WERI-Rb-1 (cell line): ENCODE data around the gene RXFP4.
"Not testable (repeated sequence)": the region's sequence is repeated elsewhere in the genome, so short reads cannot be mapped to it uniquely, and the experiment has no call there.

ENCODE experiments used
- DNase-seq: peaks from one replicate; pipeline ENCODE4 v3.0.0-alpha.2; 2020
- H3K27ac ChIP-seq: fragments of 250-450 bp; sonication (Bioruptor Pico); 2 replicates; pipeline ENCODE4 v1.5.1; 2020; ENCODE audit warnings: mild to moderate bottlenecking, moderate library complexity
- H3K27me3 ChIP-seq: fragments of 250-450 bp; sonication (Bioruptor Pico); 2 replicates; pipeline ENCODE4 v1.5.1; 2021; ENCODE audit warnings: mild to moderate bottlenecking, low read depth, moderate library complexity; ENCODE audit not compliant: insufficient read depth, severe bottlenecking
- H3K36me3 ChIP-seq: fragments of 250-450 bp; sonication (Bioruptor Pico); 2 replicates; pipeline ENCODE4 v1.5.1; 2020; ENCODE audit warnings: mild to moderate bottlenecking, moderate library complexity
- H3K4me3 ChIP-seq: 2 replicates; pipeline ENCODE4 v1.5.1; 2011; ENCODE audit warnings: low read depth, mild to moderate bottlenecking, control low read depth, low read length
- H3K9me3 ChIP-seq: fragments of 250-450 bp; sonication (Bioruptor Pico); 2 replicates; pipeline ENCODE4 v1.5.1; 2021; ENCODE audit warnings: mild to moderate bottlenecking, moderate library complexity; ENCODE audit not compliant: severe bottlenecking
- TF ChIP-seq, protein P1 (sequence below): IDR thresholded peaks from 2 replicates; pipeline ENCODE4 v1.5.1; 2011; ENCODE audit warnings: low read depth, mild to moderate bottlenecking, control low read depth, inconsistent platforms, low read length

RXFP4 gene

DNA sequence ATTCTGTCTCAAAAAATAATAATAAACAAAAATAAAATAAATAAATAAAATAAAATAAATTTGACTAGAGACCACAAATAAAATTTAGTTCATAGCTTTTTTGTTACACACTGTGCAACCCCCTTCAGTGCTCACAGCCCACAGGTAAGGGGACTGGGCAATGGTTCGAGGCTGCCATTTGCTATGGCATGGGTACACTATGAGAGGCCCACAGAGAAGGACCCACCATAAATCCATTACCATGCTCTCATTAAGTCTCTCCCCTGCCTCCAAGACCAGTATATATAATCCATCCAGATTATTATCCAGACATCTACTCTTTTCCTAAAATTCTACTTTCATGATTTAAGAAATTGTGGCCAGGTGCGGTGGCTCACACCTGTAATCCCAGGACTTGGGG, 21.6 kb upstream of the RXFP4 start:
- Histone ChIP-seq H3K27me3 (no peaks in the 10 kb centered on the region), H3K9me3 (no peaks in the 10 kb centered on the region), H3K36me3 (peaks cover 98% of the 10 kb centered on the region), H3K27ac (no peak overlapping the region), H3K4me3 (no peak overlapping the region)
- no peak for DNase-seq
- TF ChIP-seq, protein P1, sequence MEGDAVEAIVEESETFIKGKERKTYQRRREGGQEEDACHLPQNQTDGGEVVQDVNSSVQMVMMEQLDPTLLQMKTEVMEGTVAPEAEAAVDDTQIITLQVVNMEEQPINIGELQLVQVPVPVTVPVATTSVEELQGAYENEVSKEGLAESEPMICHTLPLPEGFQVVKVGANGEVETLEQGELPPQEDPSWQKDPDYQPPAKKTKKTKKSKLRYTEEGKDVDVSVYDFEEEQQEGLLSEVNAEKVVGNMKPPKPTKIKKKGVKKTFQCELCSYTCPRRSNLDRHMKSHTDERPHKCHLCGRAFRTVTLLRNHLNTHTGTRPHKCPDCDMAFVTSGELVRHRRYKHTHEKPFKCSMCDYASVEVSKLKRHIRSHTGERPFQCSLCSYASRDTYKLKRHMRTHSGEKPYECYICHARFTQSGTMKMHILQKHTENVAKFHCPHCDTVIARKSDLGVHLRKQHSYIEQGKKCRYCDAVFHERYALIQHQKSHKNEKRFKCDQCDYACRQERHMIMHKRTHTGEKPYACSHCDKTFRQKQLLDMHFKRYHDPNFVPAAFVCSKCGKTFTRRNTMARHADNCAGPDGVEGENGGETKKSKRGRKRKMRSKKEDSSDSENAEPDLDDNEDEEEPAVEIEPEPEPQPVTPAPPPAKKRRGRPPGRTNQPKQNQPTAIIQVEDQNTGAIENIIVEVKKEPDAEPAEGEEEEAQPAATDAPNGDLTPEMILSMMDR = no peak

DNA sequence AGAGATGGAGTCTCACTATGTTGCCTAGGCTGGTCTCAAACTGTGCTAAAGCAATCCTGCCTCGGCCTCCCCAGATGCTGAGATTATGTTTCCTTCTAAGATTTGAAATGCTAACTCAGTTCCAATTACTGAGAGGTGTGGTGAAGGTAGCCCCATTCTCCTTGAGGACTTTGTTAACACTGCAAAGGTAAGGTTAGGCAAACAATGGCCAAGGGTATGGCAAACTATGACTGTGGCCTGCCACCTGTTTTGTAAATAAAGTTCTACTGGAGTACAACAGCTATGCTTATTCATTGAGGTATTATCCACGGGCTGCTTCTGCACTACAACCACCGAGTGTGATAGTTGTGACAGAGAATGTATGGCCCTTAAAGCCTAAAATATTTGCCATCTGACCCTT, 20.7 kb upstream of the RXFP4 start:
- Histone ChIP-seq H3K9me3 (no peaks in the 10 kb centered on the region), H3K27me3 (no peaks in the 10 kb centered on the region), H3K4me3 (no peak overlapping the region), H3K36me3 (peaks cover 98% of the 10 kb centered on the region), H3K27ac (no peak overlapping the region)
- TF ChIP-seq, protein P1 = no peak
- DNase-seq = no peak

DNA sequence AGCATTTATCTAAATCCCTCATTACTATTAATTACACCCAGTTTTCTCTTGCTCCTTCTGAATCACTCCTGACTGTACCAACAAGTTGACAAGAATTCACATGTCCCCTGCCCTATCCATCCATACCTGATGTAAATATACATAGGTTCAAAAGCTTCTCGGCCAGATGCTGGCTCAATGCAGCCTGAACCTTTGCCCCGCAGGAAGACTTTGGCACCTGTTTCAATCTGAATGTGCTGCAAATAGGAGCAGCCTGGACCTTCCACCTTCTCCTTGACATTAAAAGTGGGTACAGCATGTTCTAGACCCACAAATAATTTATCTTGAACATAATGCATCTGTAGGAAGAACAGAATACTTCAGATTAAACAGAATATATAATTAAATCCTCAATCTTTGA, 15.9 kb upstream of the RXFP4 start:
- DNase-seq = no peak
- Histone ChIP-seq H3K27ac (no peak overlapping the region), H3K4me3 (no peak overlapping the region), H3K36me3 (peaks cover 100% of the 10 kb centered on the region), H3K9me3 (no peaks in the 10 kb centered on the region), H3K27me3 (no peaks in the 10 kb centered on the region)
- TF ChIP-seq, protein P1 = no peak

DNA sequence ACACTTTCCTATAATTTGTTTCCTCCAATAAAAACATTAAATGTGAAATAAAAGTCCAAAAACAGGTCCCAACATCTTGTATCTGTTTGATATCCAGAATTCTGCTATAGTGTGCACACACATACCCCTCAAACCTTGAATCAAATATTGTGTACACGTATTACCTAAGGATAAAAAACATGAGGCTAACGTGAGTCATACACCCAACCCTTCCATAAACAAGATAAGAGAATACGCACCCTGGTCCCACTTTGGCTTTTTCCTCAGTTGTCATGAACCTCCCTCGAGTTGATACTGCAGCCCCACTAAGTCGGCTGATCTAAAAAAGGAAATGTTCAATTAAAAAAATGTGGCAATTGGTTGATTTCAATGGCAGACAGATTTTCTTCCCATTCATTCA, 12.4 kb upstream of the RXFP4 start:
- Histone ChIP-seq H3K36me3 (peaks cover 100% of the 10 kb centered on the region), H3K4me3 (no peak overlapping the region), H3K27me3 (no peaks in the 10 kb centered on the region), H3K9me3 (no peaks in the 10 kb centered on the region), H3K27ac (no peak overlapping the region)
- no peak for DNase-seq
- TF ChIP-seq, protein P1 = no peak

DNA sequence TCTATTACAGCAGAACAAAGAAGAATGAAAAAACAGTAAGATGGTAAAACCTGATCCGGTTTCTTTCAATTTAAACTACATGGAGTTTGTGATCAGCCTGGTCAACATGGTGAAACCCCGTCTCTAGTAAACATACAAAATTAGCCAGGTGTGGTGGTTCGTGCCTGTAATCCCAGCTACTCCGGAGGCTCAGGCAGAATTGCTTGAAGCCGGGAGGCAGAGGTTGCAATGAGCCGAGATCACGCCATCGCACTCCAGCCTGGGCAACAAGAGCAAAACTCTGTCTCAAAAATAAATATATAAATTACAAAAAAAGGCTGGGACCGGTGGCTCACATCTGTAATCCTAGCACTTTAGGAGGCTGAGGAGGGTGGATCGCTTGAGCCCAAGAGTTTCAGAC, 10.7 kb upstream of the RXFP4 start:
- H3K9me3 ChIP-seq, H3K4me3 ChIP-seq, H3K27ac ChIP-seq, H3K27me3 ChIP-seq, DNase-seq: not testable (repeated sequence)
- peaks cover 85% of the 10 kb centered on the region for H3K36me3 ChIP-seq

DNA sequence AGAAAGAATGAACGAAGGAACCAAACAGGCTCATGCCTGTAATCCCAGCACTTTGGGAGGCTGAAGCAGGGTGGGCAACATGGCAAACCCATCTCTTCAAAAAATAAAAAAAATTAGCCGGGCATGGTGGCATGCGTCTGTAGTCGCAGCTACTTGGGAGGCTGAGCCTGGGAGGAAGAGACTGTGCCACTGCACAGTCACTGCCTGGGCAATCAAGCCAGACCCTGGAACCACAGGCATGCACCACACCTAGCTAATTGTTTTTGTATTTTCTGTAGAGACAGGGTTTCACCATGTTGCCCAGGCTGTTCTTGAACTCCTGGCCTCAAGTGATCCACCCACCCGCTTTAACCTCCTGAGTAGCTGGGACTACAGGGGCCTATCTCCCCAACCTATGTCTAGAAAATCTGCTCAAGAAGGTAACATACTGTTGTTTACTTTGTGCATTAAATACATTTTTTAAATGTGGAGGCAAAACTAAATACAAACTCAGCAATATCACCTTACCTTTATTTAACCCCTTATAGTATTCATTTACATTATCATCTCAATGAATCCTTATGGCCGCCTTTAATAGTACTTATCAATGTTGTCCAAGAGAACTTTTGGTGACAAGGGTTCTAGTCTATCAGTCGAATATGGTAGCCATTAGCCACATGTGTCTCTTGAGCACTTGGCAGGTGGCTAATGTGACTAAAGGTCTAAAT, 10.0 kb upstream of the RXFP4 start:
- TF ChIP-seq, protein P1 = no peak
- H3K9me3 ChIP-seq = no peaks in the 10 kb centered on the region
- no peaks in the 10 kb centered on the region for H3K27me3 ChIP-seq
- no peak for DNase-seq
- no peak overlapping the region for H3K4me3 ChIP-seq
- no peak overlapping the region for H3K27ac ChIP-seq
- H3K36me3 ChIP-seq = peaks cover 77% of the 10 kb centered on the region
